Heart left ventricle (tissue), 13 donors: Measurements from ENCODE around the gene NMNAT3.

Source experiments
- CTCF ChIP-seq, 12 donors: fragments of 200-600 bp; sonication (generic) in 4 of 12; IDR thresholded peaks; one replicate each; pipeline versions ENCODE4 v1.5.0 to v1.8.0; 2018 to 2022; ENCODE audit warnings: antibody characterized with exemption in 12 of 12, mild to moderate bottlenecking in 5 of 12
- POLR2A ChIP-seq, 2 donors: fragments of 450-650 bp; IDR thresholded peaks; one replicate each; pipeline ENCODE4 v1.6.1; 2017; ENCODE audit warnings: antibody characterized with exemption in 2 of 2, mild to moderate bottlenecking in 2 of 2, moderate library complexity in 2 of 2
- donor health status: ischemic (EF 13 %, LVEDD 7.1; RV severe dilation, severe dysfunction).
- donor health status: DM: no; HTN: yes; CAD: no.
- donor health status: DM: no; HTN: no; CAD: no.
- donor health status: ischemic (EF 25% LVEDD 6.9; RV normal size, moderate dysfunction).
- donor health status: ischemic (EF 25% LVEDD 5.7; RV mildly dilated, moderate dysfunction).
- donor health status: ischemic (EF 35%, LVEDD 5.7; RV mildly dilated, moderate dysfunction).
- donor health status: nonischemic (EF 11% LVEDD 7.7; RV severe dilation, severe dysfunction).
- donor health status: DM: yes; HTN: yes; CAD: no.
- donor health status: PGD.
- donor health status: ischemic (EF 29% LVEDD 5.4; RV normal size, mild dysfunction).
- donor health status: nonischemic (EF 23%, LVEDD 6.1; RV moderate dilation, normal function).

- TF ChIP-seq CTCF (IDR thresholded peaks at IDR 0.05) (no peak), POLR2A (IDR thresholded peaks at IDR 0.05) (no peak)
Measured at GRCh38 chr3:139676108-139676507, 1.7 kb downstream of the NMNAT3 start.
